ENCODE measurements around the gene NRXN3. TPM values are rescaled to one million over a fixed set of nuclear protein-coding genes. Genes with fewer than 3 reads are reported as not detected.

NRXN3 gene
- total and polyA plus RNA-seq, 8 donors, result 0.53 to 2.5 (median 1.5) TPM

DNA sequence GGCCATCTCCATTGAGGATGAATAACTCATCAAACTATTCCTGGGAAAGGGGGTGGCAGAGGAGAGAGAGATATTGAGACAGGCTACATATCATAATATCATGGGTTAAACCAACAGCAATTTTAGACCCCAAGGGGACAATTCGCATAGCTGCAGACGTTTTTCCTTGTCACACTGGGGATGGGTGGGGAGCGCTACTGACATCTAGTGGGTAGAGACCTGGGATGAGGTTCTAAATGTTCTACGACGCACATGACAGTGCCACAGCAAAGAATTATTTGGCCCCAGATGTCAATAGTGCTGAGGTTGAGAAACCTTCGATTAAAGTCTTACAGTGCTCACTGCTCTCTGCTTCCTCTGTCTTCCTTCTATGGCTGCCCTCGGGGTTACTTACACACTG, 425.6 kb downstream of the NRXN3 start:
- Histone ChIP-seq H3K27ac (no peak overlapping the region), H3K27me3 (no peaks in the 10 kb centered on the region), H3K4me3 (no peak overlapping the region), H3K36me3 (no peaks in the 10 kb centered on the region), H3K4me1 (no peaks in the 10 kb centered on the region), H3K9me3 (no peaks in the 10 kb centered on the region)
- FAIRE-seq, result no peak
- DNase-seq, result no peak
- TF ChIP-seq, protein P1, sequence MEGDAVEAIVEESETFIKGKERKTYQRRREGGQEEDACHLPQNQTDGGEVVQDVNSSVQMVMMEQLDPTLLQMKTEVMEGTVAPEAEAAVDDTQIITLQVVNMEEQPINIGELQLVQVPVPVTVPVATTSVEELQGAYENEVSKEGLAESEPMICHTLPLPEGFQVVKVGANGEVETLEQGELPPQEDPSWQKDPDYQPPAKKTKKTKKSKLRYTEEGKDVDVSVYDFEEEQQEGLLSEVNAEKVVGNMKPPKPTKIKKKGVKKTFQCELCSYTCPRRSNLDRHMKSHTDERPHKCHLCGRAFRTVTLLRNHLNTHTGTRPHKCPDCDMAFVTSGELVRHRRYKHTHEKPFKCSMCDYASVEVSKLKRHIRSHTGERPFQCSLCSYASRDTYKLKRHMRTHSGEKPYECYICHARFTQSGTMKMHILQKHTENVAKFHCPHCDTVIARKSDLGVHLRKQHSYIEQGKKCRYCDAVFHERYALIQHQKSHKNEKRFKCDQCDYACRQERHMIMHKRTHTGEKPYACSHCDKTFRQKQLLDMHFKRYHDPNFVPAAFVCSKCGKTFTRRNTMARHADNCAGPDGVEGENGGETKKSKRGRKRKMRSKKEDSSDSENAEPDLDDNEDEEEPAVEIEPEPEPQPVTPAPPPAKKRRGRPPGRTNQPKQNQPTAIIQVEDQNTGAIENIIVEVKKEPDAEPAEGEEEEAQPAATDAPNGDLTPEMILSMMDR (IDR thresholded peaks at IDR 0.05), result no peak
- whole genome bisulfite sequencing, 2 donors, result 30 to 46% methylated on average over 7 of the region's 7 CpGs
- ATAC-seq, result no peak
- intact Hi-C loops (cut with DNase I), result no loop called here

DNA sequence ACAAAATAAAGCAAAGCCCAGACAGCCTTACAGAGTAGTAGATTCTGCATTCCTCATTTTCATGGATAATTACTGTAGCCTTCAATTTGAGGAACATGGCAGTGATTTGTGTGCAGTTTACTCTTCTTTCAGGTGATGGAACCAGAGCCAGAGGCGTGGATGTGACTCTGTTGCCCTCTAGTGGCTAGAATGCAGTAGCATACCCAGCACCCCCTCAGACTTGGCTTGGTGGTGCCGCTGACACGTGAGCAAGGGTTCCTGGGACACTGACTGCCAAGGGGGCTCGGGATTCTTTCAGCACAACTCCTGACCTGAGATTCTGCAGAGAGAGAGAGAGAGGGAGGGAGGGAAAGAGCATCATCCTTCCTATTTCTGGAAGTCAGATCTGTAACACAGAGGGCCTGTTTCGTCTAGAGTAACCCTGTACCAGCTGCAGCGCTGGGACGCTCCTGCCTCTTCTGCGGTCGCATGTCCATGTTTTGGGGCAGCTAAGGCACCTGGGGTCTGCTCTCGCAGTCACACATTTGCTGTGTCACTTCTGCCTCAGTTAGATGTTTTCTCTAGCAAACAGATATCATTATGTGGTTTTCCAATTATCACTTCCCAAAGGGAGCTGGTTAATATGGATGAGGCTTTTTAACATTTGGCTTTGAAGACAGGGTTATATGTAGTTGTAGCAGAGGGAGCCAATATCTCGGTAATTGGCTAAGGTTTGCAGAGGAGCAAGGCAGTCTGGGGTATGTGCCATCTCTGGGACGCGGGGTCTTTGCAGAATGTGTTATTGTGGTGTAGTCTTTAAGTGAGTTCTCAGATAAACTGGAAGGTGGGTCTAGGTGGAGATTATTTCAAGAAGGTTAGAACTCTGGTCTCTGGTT, 428.1 kb downstream of the NRXN3 start:
- no peak for FAIRE-seq
- Histone ChIP-seq H3K4me3 (no peak overlapping the region), H3K27me3 (no peaks in the 10 kb centered on the region), H3K9me3 (no peaks in the 10 kb centered on the region), H3K27ac (no peak overlapping the region), H3K4me1 (no peaks in the 10 kb centered on the region), H3K36me3 (no peaks in the 10 kb centered on the region)
- intact Hi-C loops (cut with DNase I), result no loop called here
- ATAC-seq, result peak; percentile 72 to 94 (median 90)
- peak in 5 of 6 donors; percentile 19 to 62 (median 36) for DNase-seq
- 38 to 40% methylated on average over 13 of the region's 13 CpGs for WGBS, 2 donors
- TF ChIP-seq, protein P1 (IDR thresholded peaks at IDR 0.05), result peak; percentile 80 to 91 (median 88)

DNA sequence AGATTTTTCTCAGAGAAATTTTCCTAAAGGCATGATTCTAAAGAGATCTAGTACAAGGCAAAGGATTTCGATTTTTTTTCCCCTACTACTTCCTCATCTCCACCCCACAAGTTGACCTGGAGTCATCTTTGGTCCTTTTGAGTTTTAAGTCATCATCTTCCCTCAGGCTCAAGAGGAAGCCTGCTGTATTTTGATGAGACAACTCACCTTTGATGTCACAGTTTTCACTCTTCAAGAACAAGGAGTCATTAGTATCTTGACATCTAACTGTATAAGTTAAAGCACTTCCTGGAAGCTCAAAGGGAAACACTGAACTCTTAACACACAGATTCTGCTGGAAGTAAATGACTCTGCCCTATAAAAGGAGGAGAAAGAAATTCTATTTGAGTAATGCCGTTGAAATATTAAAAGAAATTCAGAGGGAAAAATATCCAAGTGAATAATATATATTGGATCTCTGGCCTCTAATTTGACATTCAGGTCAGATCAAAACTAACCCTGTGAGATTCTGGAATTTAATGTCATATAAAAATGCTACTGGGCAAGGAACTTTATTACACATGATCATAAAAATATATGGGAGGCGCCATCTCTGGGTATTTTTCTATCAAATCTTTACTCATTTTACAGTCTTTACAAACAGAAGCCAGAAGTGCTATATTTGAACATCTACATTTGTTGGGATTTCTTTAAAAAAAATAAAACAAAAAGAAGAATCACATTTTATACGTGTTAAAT, 435.0 kb downstream of the NRXN3 start:
- WGBS, 2 donors, result 62 to 70% methylated on average over 4 of the region's 4 CpGs

DNA sequence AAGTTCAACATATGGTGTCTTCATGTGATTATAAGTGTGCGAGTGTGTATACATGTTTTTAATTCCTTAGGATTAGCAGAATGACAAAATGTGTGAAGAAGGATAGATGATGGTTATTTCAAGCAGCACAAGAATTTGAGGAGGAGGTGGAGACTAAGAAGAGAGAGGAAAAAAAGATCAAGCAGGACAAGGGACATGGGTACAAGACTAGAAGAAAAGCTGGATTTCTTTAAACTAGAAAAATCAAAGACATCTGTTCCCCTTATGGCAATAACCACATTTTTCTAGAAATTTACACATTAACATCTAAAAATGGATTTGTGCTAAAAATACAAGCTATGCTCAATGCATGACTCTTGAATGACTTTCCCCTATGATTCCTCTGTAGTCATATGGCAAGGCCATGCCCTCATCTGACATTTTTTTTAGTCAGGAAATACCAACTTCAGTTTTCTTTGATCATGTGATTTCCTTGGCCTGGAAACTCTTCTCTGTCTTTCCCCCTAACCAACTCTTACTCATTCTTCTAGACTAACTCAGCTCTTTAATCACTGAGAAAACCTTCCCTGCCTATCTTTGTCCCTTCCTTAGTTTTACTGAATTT, 435.8 kb downstream of the NRXN3 start:
- TF ChIP-seq, protein P1 (IDR thresholded peaks at IDR 0.05), result no peak
- no peak for FAIRE-seq
- no peak for DNase-seq
- Histone ChIP-seq H3K27ac (no peak overlapping the region), H3K4me3 (no peak overlapping the region), H3K27me3 (no peaks in the 10 kb centered on the region), H3K9me3 (no peaks in the 10 kb centered on the region), H3K36me3 (no peaks in the 10 kb centered on the region), H3K4me1 (no peaks in the 10 kb centered on the region)
- 81 to 89% methylated on average over 1 of the region's 1 CpG for WGBS, 2 donors
- intact Hi-C loops (cut with DNase I), result no loop called here
- no peak for ATAC-seq

More for the DNA sequence above, 435.0 kb downstream of the NRXN3 start:
- no peak overlapping the region for H3K4me3 ChIP-seq
- no peaks in the 10 kb centered on the region for H3K27me3 ChIP-seq
- TF ChIP-seq, protein P1 (IDR thresholded peaks at IDR 0.05), result no peak
- H3K36me3 ChIP-seq, result no peaks in the 10 kb centered on the region
- no peak for DNase-seq
- no peak for ATAC-seq
- H3K27ac ChIP-seq, result no peak overlapping the region
- no peaks in the 10 kb centered on the region for H3K9me3 ChIP-seq
- no peaks in the 10 kb centered on the region for H3K4me1 ChIP-seq
- FAIRE-seq, result no peak
- intact Hi-C loops (cut with DNase I), result no loop called here

Data from pancreas (tissue), 10 donors.